SJCRH30 (cell line): ENCODE results near the gene EPB41. TPM values are rescaled to one million over a fixed set of nuclear protein-coding genes. Genes with fewer than 3 reads are reported as not detected.
A peak's percentile ranks its signal among the peaks of the same experiment; 100 is the strongest.
"Not testable (repeated sequence)": the region's sequence is repeated elsewhere in the genome, so short reads cannot be mapped to it uniquely, and the experiment has no call there.

ENCODE experiments used
- DNase-seq, 2 experiments: peaks; one replicate each; pipeline ENCODE4 v3.0.0-alpha.2; 2015 to 2020
- H3K27ac ChIP-seq: fragments of 250-450 bp; sonication (Bioruptor Pico); 2 replicates; pipeline ENCODE4 v1.5.1; 2020; ENCODE audit warnings: mild to moderate bottlenecking, moderate library complexity
- H3K27me3 ChIP-seq: fragments of 250-450 bp; sonication (Bioruptor Pico); 2 replicates; pipeline ENCODE4 v1.5.1; 2020; ENCODE audit warnings: mild to moderate bottlenecking, moderate library complexity
- H3K36me3 ChIP-seq: fragments of 250-450 bp; sonication (Bioruptor Pico); 2 replicates; pipeline ENCODE4 v1.5.1; 2020; ENCODE audit warnings: mild to moderate bottlenecking, moderate library complexity
- H3K4me1 ChIP-seq: fragments of 250-450 bp; sonication (Bioruptor Pico); 2 replicates; pipeline ENCODE4 v1.5.1; 2020; ENCODE audit warnings: mild to moderate bottlenecking, moderate library complexity
- H3K4me3 ChIP-seq: fragments of 250-450 bp; sonication (Bioruptor Pico); 2 replicates; pipeline ENCODE4 v1.5.1; 2020; ENCODE audit warnings: mild to moderate bottlenecking, moderate library complexity
- H3K9me3 ChIP-seq: fragments of 250-450 bp; sonication (Bioruptor Pico); replicated peaks from 2 replicates; pipeline ENCODE4 v1.5.1; 2020; ENCODE audit warnings: mild to moderate bottlenecking, moderate library complexity
- total RNA-seq: library from RNA; depleted of rRNA; stranded (reverse); fragments of >200 nt; shearing (Covaris generic); gene quantifications from 2 replicates; pipeline ENCODE4 v1.2.3, GENCODE V29; 2014

The EPB41 gene
- total RNA-seq, 1 experiment from 2014 or later, result 67.1 TPM

DNA sequence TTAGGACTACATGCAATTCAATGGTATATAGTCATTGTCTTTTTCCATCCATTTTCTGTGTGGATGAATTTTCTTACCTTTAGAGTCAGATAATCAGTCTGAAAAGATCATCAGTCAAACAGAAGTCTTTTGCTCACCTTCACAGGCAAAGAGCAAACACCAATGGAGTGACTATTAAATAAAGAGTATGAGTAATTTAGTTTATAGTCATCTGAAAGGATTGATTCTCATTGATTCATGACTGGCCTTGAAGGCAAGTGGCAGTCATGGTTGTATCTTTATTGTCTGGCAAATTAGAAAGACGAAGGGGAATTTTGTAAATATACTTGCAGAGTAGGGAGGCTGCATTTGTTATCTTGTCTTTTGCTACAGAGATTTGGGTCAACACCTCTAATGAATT lies 89.9 kb downstream of the EPB41 start:
- DNase-seq, result no peak
- Histone ChIP-seq H3K9me3 (no peaks in the 10 kb centered on the region), H3K4me1 (no peaks in the 10 kb centered on the region), H3K36me3 (no peaks in the 10 kb centered on the region), H3K27ac (no peak overlapping the region), H3K27me3 (no peaks in the 10 kb centered on the region), H3K4me3 (no peak overlapping the region)

DNA sequence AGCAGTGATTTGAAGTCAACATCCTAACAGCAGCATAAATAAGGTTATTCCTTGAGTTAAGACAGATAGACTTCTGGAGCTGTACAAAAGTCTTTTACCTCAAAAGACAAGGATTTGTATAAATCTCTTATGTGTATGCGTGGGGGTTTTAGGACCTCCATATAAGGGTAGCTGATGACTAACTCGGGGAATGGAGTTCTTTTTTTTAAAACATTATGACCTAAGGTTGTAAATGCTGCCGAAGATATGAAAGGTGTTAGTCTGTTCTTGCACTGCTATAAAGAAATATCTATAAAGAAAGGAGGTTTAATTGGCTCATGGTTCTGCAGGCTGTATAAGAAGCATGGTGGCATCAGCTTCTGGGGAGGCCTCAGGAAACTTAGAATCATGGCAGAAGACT lies 90.4 kb downstream of the EPB41 start:
- no peaks in the 10 kb centered on the region for H3K9me3 ChIP-seq
- no peak for DNase-seq
- H3K27me3 ChIP-seq, result no peaks in the 10 kb centered on the region
- no peaks in the 10 kb centered on the region for H3K36me3 ChIP-seq
- H3K27ac ChIP-seq, result no peak overlapping the region
- H3K4me1 ChIP-seq, result no peaks in the 10 kb centered on the region
- no peak overlapping the region for H3K4me3 ChIP-seq

- H3K27me3 ChIP-seq, result no peaks in the 10 kb centered on the region
- no peaks in the 10 kb centered on the region for H3K9me3 ChIP-seq
- H3K4me3 ChIP-seq, result no peak overlapping the region
- no peaks in the 10 kb centered on the region; the same call in 1 of the 2 replicates for H3K36me3 ChIP-seq
- no peak overlapping the region for H3K27ac ChIP-seq
- no peaks in the 10 kb centered on the region for H3K4me1 ChIP-seq
- no peak for DNase-seq
These were observed 97.4 kb downstream of the EPB41 start for GRCh38 chr1:29011775-29012174.

DNA sequence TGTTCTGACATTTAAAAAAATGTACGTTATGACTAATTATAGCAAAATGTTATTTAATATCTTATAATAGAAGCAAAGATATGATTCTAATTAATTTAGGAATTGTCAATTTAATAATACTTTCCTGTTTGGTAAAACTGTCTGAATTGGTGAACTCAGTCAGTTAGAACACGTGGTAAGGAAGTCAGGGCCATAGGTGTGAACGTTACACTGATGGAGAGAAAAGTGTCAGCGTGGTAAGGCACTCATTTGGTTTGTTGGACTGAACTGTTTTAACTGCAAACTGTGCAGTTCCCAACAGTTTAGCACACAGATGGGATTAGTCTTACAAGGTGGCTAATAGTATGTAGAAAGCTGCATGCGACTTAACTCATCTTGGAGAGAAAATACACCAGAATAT lies 102.9 kb downstream of the EPB41 start:
- peaks cover 2% of the 10 kb centered on the region; the same call in 1 of the 2 replicates for H3K36me3 ChIP-seq
- no peaks in the 10 kb centered on the region for H3K27me3 ChIP-seq
- H3K27ac ChIP-seq, result no peak overlapping the region
- H3K4me3 ChIP-seq, result no peak overlapping the region
- DNase-seq, result no peak
- H3K4me1 ChIP-seq, result no peaks in the 10 kb centered on the region
- H3K9me3 ChIP-seq, result no peaks in the 10 kb centered on the region

DNA sequence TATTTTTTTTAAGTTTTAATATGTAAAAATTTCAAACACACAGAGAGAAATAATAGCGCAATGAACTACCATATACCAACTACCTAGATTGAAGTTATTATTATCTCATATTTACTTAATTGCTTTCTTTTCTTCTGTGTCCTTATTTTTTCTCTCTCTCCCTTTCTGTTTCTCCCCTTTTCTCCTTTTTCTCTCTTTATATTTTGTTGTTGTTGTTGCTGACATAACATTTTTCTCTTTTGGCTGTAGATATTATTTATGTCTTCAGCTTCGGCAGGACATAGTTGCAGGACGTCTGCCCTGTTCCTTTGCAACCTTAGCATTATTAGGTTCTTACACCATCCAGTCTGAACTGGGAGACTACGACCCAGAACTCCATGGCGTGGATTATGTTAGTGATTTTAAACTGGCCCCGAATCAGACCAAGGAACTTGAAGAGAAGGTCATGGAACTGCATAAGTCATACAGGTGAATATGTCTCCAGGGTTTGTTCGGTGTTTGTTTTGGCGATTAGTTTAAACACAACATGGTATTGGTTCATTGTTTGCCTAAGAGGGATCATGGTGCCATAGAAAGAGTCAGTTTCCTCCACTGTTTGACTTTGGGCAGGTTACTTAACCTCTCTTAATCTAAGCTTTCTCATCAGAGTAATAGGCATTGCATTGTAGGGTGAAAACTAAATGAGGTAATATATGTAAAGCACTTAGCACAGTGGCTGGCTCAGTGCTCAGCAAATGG lies 103.8 kb downstream of the EPB41 start:
- no peaks in the 10 kb centered on the region for H3K9me3 ChIP-seq
- no peaks in the 10 kb centered on the region for H3K27me3 ChIP-seq
- DNase-seq, result no peak
- no peak overlapping the region for H3K4me3 ChIP-seq
- H3K27ac ChIP-seq, result no peak overlapping the region
- no peaks in the 10 kb centered on the region for H3K4me1 ChIP-seq
- peaks cover 2% of the 10 kb centered on the region; the same call in 1 of the 2 replicates for H3K36me3 ChIP-seq

DNA sequence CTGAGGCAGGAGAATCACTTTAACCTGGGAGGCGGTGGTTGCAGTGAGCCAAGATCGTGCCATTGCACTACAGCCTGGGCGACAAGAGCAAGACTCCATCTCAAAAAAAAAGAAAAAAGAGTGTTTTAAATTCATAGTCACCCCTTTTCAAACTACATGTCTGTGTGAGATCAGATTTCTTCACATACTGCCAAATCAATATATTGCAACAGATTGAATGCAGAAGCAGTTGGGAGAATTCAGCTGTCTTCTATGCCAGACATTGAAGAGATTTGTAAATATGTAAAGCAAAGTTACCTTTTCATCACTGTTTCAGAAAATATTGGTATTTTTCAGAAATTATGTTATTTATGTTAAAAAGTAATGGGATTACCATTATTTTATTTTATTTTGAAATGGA lies 108.3 kb downstream of the EPB41 start:
- Histone ChIP-seq H3K4me3 (no peak overlapping the region), H3K4me1 (no peaks in the 10 kb centered on the region), H3K9me3 (no peaks in the 10 kb centered on the region), H3K27ac (no peak overlapping the region), H3K36me3 (0 out of 2 replicates have a peak, but pooled peaks cover 2% of the 10 kb centered on the region), H3K27me3 (no peaks in the 10 kb centered on the region)
- DNase-seq, result no peak

- Histone ChIP-seq H3K27me3 (no peaks in the 10 kb centered on the region), H3K36me3 (no peaks in the 10 kb centered on the region), H3K4me3 (no peak overlapping the region), H3K27ac (no peak overlapping the region), H3K4me1 (peaks cover 7% of the 10 kb centered on the region; the same call in 1 of the 2 replicates), H3K9me3 (no peaks in the 10 kb centered on the region)
- peak in 1 of 2 experiments; percentile 35 for DNase-seq
These were observed 115.3 kb downstream of the EPB41 start for GRCh38 chr1:29029667-29030066.

DNA sequence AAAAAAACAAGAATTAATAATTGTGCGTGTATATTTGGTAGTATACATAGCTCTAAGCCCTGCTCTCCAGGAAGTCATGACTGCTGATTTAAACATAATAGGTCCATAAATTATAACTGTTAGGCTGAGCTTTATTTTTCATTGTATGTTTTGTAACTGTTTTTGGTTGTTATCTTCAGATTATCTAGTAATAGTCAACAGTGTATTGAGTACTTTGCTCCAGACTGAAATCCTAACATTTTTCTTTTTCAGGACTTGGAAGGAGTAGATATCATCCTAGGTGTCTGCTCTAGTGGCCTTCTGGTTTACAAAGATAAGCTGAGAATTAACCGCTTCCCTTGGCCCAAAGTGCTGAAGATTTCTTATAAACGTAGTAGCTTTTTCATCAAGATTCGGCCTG lies 118.5 kb downstream of the EPB41 start:
- Histone ChIP-seq H3K4me3 (no peak overlapping the region), H3K27me3 (no peaks in the 10 kb centered on the region), H3K9me3 (no peaks in the 10 kb centered on the region), H3K4me1 (peaks cover 7% of the 10 kb centered on the region; the same call in 1 of the 2 replicates), H3K36me3 (no peaks in the 10 kb centered on the region; the same call in 1 of the 2 replicates), H3K27ac (no peak overlapping the region)
- DNase-seq, result no peak

DNA sequence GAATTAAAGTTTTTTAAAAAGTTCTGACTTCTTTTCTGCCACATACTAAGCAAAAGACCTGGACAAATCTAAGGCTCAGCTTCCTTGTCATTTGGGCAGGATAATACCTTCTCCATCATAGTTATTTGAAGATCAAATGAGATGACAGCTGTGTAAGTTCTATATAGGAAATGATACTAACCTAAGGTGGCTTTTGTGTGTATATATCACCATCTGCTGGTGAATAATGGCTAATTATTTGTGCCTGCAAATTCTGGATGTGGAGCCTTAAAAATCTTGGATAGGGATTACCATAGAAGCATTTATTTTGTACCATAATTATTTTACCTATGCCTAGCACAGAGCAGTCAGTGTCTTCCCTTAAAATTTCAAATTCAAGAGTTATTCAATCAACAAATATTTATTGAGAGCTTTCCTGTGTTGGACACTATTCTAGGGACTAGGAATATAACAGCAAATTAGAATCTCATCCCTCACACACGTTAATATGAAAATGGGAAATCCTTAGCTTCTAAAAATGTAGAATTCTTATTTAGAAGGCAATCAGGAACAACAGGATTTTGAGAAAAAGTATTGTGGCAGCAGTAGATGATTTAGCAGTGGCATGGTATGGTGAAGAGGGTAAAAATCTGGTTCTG lies 119.6 kb downstream of the EPB41 start:
- peak in 1 of 2 experiments; percentile 72 for DNase-seq
- H3K4me1 ChIP-seq, result peaks cover 7% of the 10 kb centered on the region; the same call in 1 of the 2 replicates
- H3K9me3 ChIP-seq, result no peaks in the 10 kb centered on the region
- no peaks in the 10 kb centered on the region; the same call in 1 of the 2 replicates for H3K36me3 ChIP-seq
- H3K4me3 ChIP-seq, result no peak overlapping the region
- H3K27me3 ChIP-seq, result no peaks in the 10 kb centered on the region
- H3K27ac ChIP-seq, result no peak overlapping the region

GRCh38 chr1:29043274-29043965 lies 129.1 kb downstream of the EPB41 start:
- Histone ChIP-seq H3K27me3 (0 out of 2 replicates have a peak, but pooled peaks cover 4% of the 10 kb centered on the region), H3K27ac (no peak overlapping the region), H3K9me3 (no peaks in the 10 kb centered on the region), H3K4me1 (no peaks in the 10 kb centered on the region), H3K36me3 (peaks cover 7% of the 10 kb centered on the region; the same call in 1 of the 2 replicates), H3K4me3 (no peak overlapping the region)
- DNase-seq, result no peak

- no peaks in the 10 kb centered on the region for H3K9me3 ChIP-seq
- DNase-seq, result no peak
- peaks cover 7% of the 10 kb centered on the region; the same call in 1 of the 2 replicates for H3K36me3 ChIP-seq
- no peak overlapping the region for H3K27ac ChIP-seq
- no peak overlapping the region for H3K4me3 ChIP-seq
- H3K27me3 ChIP-seq, result 0 out of 2 replicates have a peak, but pooled peaks cover 4% of the 10 kb centered on the region
- H3K4me1 ChIP-seq, result no peaks in the 10 kb centered on the region
These were observed 129.6 kb downstream of the EPB41 start for GRCh38 chr1:29044010-29044409.

DNA sequence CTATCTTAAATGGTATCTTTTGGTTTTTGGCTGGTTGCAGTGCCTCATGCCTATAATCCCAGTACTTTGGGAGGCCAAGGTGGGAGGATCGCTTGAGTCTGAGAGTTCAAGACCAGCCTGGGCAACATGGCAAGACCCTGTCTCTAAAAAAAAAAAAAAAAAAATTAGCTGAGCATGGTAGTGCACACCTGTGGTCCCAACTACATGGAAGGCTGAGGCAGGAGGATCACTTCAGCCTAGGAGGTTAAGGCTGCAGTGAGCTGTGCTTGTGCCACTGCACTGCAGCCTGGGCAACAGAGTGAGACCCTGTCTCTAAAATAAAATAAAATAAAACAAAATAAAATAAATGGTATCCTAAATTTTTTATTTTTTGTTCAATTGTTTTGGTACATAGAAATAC lies 131.3 kb downstream of the EPB41 start:
- not testable (repeated sequence) for H3K27ac ChIP-seq, DNase-seq, H3K36me3 ChIP-seq

DNA sequence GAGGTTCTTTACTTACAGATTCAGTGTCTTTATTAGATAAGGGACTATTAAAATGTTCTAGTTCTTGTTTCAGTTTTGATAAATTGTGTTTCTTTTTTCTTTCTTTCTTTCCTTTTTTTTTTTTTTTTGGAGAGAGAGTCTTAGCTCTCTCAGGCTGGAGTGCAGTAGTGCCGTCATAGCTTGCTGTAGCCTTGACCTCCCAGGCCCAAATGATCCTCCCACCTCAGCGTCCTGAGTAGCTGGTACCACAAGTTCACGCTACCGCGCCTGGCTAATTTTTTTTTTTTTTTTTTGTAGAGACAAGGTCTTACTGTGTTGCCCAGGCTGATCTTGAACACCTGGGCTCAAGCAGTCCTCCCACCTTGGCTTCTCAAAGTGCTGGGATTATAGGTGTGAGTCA lies 132.8 kb downstream of the EPB41 start:
- H3K36me3 ChIP-seq, result peaks cover 7% of the 10 kb centered on the region; the same call in 1 of the 2 replicates
- no peak overlapping the region for H3K4me3 ChIP-seq

More for the DNA sequence above, 131.3 kb downstream of the EPB41 start:
- H3K27me3 ChIP-seq, H3K4me3 ChIP-seq, H3K4me1 ChIP-seq, H3K9me3 ChIP-seq: not testable (repeated sequence)

GRCh38 chr1:29050166-29050565 lies 135.8 kb downstream of the EPB41 start:
- Histone ChIP-seq H3K9me3 (no peaks in the 10 kb centered on the region), H3K27me3 (0 out of 2 replicates have a peak, but pooled peaks cover 4% of the 10 kb centered on the region), H3K4me1 (0 out of 2 replicates have a peak, but pooled peaks cover 3% of the 10 kb centered on the region), H3K27ac (no peak overlapping the region), H3K36me3 (peaks cover 9% of the 10 kb centered on the region; the same call in 1 of the 2 replicates), H3K4me3 (no peak overlapping the region)
- DNase-seq, result no peak

More for the DNA sequence above, 132.8 kb downstream of the EPB41 start:
- no peak overlapping the region for H3K27ac ChIP-seq
- H3K9me3 ChIP-seq, result no peaks in the 10 kb centered on the region
- H3K27me3 ChIP-seq, result 0 out of 2 replicates have a peak, but pooled peaks cover 4% of the 10 kb centered on the region
- DNase-seq, result no peak
- no peaks in the 10 kb centered on the region for H3K4me1 ChIP-seq

DNA sequence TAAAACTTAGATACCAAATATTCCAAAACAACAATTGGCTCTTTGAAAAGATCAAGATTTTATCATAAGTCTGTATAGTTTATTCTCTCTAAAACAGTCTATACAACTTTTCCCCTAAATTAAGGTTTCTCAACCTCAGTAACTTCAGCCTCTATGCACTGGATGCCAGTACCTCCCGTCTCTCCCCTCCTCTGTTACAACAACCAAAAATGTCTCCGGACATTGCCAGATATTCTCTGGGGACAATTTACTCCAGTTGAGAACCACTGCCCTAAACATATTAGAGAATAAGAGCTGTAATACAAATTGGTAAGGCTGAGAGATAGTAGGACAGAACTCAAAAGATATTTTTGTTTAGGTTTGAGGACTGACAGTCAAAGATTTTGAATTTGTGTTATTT lies 137.7 kb downstream of the EPB41 start:
- 0 out of 2 replicates have a peak, but pooled peaks cover 3% of the 10 kb centered on the region for H3K4me1 ChIP-seq
- 0 out of 2 replicates have a peak, but pooled peaks cover 7% of the 10 kb centered on the region for H3K36me3 ChIP-seq
- no peaks in the 10 kb centered on the region for H3K9me3 ChIP-seq
- DNase-seq, result no peak
- no peak overlapping the region for H3K4me3 ChIP-seq
- H3K27me3 ChIP-seq, result no peaks in the 10 kb centered on the region
- no peak overlapping the region for H3K27ac ChIP-seq
